PC-3 (cell line): Measurements from ENCODE around the gene TSGA10IP.

Source experiments
- EZH2phosphoT487 ChIP-seq: fragments of 300-600 bp; sonication (generic); IDR thresholded peaks from 2 replicates; pipeline ENCODE4 v1.6.1; 2018; ENCODE audit warnings: mild to moderate bottlenecking, antibody characterized with exemption, low read length, borderline replicate concordance
- TF ChIP-seq, protein P1 (sequence below): fragments of 300-600 bp; sonication (generic); conservative IDR thresholded peaks from 2 replicates; pipeline ENCODE4 v1.5.1; 2017; ENCODE audit warnings: antibody characterized with exemption, low read depth, mild to moderate bottlenecking, low read length

DNA sequence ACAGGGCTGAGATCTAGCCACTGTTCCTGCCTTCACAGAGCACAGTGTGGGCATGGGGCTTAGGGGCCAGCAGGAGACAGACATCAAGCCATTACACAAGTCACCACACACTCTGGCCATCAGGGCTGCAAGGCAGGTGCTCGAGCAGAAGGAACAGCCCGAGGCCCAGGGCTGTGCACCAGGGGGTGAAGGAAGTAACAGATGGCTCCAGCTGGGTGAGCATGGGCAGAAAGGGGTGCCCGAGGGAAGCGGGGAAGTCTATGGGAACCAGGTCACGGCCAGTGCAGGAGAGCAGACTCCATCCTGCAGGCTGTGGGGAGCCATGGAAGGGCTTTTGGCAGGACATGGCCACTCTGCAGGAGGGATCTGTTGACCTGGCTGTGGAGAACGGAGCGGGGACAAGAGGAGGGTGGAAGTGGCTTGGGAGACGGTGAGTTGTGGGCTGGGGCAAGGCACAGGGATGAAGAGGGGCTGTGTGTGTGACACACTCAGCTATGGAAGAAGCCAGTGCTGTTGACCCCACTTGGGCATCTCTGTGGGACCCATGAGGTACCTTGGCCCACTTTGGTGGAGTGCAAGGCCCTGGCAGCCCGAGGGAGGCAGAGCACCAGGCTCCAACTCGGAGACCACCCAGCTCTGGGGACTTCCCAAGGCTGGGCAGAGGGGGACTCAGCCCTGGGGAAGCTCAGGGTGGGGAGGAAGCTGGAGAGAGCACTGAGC, 30.0 kb upstream of the TSGA10IP start:
- TF ChIP-seq, protein P1, sequence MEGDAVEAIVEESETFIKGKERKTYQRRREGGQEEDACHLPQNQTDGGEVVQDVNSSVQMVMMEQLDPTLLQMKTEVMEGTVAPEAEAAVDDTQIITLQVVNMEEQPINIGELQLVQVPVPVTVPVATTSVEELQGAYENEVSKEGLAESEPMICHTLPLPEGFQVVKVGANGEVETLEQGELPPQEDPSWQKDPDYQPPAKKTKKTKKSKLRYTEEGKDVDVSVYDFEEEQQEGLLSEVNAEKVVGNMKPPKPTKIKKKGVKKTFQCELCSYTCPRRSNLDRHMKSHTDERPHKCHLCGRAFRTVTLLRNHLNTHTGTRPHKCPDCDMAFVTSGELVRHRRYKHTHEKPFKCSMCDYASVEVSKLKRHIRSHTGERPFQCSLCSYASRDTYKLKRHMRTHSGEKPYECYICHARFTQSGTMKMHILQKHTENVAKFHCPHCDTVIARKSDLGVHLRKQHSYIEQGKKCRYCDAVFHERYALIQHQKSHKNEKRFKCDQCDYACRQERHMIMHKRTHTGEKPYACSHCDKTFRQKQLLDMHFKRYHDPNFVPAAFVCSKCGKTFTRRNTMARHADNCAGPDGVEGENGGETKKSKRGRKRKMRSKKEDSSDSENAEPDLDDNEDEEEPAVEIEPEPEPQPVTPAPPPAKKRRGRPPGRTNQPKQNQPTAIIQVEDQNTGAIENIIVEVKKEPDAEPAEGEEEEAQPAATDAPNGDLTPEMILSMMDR = no peak
- no peak for TF ChIP-seq EZH2phosphoT487
